LNCaP clone FGC (cell line): ENCODE data around the gene BABAM2.

Experiments used
- DNase-seq: peaks from one replicate; pipeline ENCODE4 v3.0.0-alpha.2; 2011; ENCODE audit warnings: low read depth
- H3K4me3 ChIP-seq: 2 replicates; pipeline ENCODE4 v1.5.1; 2011; ENCODE audit warnings: mild to moderate bottlenecking, low read depth, low read length, control low read depth
- TF ChIP-seq, protein P1 (sequence below): IDR thresholded peaks from 2 replicates; pipeline ENCODE4 v1.5.1; 2012; ENCODE audit warnings: mild to moderate bottlenecking; ENCODE audit not compliant: control insufficient read depth, insufficient read depth; ENCODE audit errors: extremely low read depth

BABAM2 gene

DNA sequence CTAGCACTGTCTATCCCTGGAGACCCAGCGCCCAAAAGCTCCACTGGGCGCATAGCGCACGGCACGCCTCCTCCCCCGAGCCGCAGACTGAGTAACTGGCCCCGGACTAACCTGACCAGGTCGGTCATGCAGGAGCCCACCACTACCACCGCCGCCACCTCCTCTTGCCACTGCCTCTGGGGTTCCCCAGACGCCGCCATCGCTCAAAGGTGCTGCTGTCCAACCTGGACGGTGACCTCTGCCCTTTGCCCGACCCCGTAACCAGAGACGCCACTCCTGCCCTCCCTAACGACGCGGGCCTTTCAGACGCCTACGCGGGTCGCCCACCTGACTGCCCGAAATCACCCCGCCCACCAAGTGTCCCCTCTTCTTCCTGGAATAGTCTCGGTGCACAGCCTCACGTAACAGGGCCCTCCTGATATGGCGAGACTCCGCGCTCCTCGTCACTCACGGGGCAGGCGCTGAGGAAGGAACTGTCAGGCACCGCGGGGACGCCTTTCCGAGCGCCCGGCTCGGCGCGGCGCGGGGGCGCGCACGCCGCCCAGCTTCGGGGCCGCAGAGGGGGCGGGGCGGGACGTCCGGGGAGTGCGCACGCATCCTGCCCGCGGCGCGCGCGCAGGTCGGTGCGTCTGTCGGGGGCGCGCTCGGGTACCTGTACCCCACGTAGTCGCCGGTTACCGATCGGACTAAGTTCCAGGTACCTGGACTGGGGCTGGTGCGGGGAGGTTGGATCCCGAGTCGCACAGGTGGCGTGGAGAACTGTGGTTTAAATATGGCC lies at the start of gene BABAM2, which contains the start of gene RBKS:
Gene BABAM2, plus strand, starts transcription at position 584 of the 778 bp plus-strand sequence. CDS start 3,828 bp downstream, outside the sequence.
Gene RBKS, minus strand, starts transcription at position 242 of the 778 bp plus-strand sequence. Its CDS starts 42 bp downstream, at position 200.
- TF ChIP-seq, protein P1, sequence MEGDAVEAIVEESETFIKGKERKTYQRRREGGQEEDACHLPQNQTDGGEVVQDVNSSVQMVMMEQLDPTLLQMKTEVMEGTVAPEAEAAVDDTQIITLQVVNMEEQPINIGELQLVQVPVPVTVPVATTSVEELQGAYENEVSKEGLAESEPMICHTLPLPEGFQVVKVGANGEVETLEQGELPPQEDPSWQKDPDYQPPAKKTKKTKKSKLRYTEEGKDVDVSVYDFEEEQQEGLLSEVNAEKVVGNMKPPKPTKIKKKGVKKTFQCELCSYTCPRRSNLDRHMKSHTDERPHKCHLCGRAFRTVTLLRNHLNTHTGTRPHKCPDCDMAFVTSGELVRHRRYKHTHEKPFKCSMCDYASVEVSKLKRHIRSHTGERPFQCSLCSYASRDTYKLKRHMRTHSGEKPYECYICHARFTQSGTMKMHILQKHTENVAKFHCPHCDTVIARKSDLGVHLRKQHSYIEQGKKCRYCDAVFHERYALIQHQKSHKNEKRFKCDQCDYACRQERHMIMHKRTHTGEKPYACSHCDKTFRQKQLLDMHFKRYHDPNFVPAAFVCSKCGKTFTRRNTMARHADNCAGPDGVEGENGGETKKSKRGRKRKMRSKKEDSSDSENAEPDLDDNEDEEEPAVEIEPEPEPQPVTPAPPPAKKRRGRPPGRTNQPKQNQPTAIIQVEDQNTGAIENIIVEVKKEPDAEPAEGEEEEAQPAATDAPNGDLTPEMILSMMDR: no peak
- DNase-seq: peak; percentile 25
- peak within 1 kb of the TSS; percentile 94 for H3K4me3 ChIP-seq

DNA sequence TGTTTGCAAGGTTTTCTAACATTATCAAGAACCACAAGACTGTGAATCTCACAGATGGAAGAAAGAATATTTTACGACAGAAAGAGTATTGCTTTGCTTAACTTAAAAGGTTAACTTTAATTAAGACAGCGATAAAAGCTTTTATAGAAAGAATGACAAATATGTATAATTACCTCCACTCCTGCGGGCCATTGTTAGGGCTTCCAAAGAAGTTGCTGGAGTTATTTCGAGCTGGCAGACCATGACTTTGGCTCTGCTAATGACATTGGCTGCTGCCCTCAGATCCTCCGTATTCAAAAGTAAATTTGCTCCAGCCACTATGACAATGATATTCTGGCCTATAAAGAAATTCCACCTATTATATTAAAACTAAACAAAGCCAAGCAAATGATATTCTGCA lies 47.6 kb upstream of the BABAM2 start:
- DNase-seq: no peak
- H3K4me3 ChIP-seq: no peak overlapping the region
- TF ChIP-seq, protein P1: no peak

DNA sequence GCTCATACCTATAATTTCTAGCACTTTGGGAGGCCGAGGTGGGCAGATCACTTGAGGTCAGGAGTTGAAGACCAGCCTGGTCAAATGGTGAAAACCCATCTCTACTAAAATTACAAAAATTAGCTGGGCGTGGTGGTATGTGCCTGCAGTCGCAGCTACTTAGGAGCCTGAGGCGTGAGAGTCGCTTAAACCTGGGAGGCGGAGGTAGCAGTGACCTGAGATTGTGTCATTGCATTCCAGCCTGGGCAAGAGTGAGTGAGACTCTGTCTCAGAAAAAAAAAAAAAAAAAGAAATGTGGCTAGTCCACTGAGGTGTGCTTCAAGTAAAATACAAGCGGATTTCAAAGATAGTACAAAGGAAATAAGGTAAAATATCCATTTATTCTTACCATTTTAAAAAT lies 46.5 kb upstream of the BABAM2 start:
- no peak overlapping the region for H3K4me3 ChIP-seq
- DNase-seq: no peak
- TF ChIP-seq, protein P1: no peak

DNA sequence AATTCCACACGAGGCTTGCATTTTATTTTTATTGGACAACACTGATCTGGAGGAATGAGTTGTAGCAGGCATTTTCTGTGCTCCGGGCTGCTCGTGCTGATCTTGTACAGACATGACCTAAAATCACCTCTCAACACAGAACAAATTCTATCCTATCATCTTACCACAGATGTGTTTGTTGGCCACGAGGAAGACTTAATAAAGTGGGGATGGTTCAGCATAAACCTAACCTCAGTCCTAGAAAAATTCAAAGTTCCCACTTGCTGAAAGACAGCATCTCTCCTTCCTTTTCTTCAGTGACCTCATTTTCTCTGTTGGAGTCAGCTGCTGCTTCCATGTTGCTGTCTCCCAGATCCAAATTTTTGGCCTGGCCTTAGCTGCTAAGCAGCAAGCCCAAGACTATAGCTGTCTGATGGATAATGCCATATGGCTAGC lies 45.7 kb upstream of the BABAM2 start:
- no peak for DNase-seq
- H3K4me3 ChIP-seq: no peak overlapping the region
- TF ChIP-seq, protein P1: no peak

DNA sequence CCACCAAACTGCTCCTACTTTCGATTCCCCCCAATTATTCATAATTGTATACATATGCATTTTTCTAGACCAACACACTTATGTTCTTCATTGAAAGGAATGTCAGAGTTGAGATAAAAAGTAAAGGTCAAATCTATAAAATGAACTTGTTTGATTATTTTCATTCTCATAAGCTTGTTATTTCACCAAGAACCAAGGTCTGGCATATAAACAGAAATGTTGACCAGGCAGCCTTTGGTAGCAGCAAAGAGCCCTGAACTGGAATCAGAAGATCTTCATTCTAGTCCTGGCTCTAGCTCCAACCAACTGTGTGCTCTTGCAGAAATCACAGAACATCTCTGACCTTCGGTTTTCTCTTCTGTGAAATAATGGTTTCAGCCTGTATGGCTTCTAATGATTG lies 43.2 kb upstream of the BABAM2 start:
- no peak overlapping the region for H3K4me3 ChIP-seq
- TF ChIP-seq, protein P1: no peak
- DNase-seq: no peak

DNA sequence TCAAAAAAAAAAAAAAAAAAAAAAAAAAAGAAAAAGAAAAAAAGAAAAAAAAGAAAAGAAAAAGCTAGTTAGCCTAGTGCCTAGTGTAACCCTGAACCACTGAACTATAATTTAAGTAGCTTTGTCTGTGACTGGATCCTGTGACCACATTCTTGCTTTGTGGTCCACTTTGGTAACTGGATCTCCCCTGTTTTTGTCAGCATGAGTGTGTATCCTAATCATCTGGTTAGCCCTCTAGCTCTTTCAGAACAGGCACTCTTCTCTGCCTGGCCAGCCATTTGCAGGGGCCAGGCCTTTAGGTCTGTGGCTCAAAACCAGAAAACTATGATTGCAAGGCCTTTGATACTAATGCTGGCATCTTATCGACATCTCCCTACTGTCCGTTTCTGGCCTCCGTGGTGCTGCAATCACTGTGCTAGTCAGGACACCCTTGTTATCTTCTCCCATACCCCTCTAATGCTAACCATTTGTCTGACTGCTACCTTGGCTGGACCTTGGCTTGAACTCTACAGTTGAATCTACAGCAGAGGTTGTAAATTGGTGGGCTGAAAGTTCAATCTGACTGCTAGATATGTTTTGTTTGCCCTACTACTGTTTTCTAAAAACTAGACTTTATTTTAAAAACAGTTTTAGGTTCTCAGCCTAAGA lies 40.8 kb upstream of the BABAM2 start:
- H3K4me3 ChIP-seq: no peak overlapping the region
- TF ChIP-seq, protein P1: no peak
- DNase-seq: no peak

DNA sequence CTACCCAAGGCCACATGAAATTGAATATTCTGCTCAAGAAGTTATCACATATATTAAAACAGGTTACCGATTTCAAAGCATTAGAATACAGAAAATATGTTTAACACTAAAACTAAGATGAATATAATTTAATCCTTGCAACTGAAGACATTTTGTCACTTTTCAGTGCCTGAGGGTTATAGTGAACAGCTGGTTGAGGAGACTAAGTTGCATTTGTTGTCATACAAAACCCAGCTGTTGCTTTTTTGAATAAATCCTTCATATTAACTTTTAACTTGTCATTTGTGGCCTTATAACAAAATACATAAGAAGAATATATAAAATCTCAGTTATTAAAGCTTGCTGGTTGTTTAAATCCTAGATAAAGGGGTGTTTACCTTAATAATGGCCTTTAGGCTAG lies 37.8 kb upstream of the BABAM2 start:
- TF ChIP-seq, protein P1: no peak
- H3K4me3 ChIP-seq: no peak overlapping the region
- no peak for DNase-seq
